ENCODE results near the gene PFDN1. TPM values are rescaled to one million over a fixed set of nuclear protein-coding genes. Genes with fewer than 3 reads are reported as not detected.

The PFDN1 gene
- total RNA-seq, 1 experiment from 2014 or later, result 49.8 TPM

- Histone ChIP-seq H3K79me2 (ENCODE audit: low read length) (peaks cover 94% of the 10 kb centered on the region), H3K4me1 (ENCODE audit: low read length) (peaks cover 35% of the 10 kb centered on the region), H3K9me3 (ENCODE audit: low read length) (no peaks in the 10 kb centered on the region), H4K20me1 (ENCODE audit: insufficient read depth, low read depth, low read length) (no peaks in the 10 kb centered on the region), H3K36me3 (ENCODE audit: insufficient read depth, low read length) (no peaks in the 10 kb centered on the region), H2AFZ (ENCODE audit: low read length) (no peak overlapping the region), H3K4me2 (ENCODE audit: low read depth, low read length, poor library complexity, severe bottlenecking) (no peak overlapping the region), H3K4me3 (ENCODE audit: low read length) (no peak overlapping the region), H3K27me3 (ENCODE audit: low read length) (no peaks in the 10 kb centered on the region), H3K9ac (ENCODE audit: low read length) (no peak overlapping the region), H3K27ac (ENCODE audit: low read length) (no peak overlapping the region), H3K9me2 (replicated peaks; ENCODE audit: insufficient read depth, low read length) (no peaks in the 10 kb centered on the region)
- DNase-seq, result no peak
Measured at GRCh38 chr5:140287801-140288521, 14.9 kb downstream of the PFDN1 start.

- H2AFZ ChIP-seq (ENCODE audit: low read length), result no peak overlapping the region
- H3K4me2 ChIP-seq (ENCODE audit: low read depth, low read length, poor library complexity, severe bottlenecking), result no peak overlapping the region
- H3K79me2 ChIP-seq (ENCODE audit: low read length), result peaks cover 91% of the 10 kb centered on the region
- no peaks in the 10 kb centered on the region for H3K27me3 ChIP-seq (ENCODE audit: low read length)
- H3K4me3 ChIP-seq (ENCODE audit: low read length), result no peak overlapping the region
- no peaks in the 10 kb centered on the region for H3K9me2 ChIP-seq (replicated peaks; ENCODE audit: insufficient read depth, low read length)
- peaks cover 36% of the 10 kb centered on the region for H3K4me1 ChIP-seq (ENCODE audit: low read length)
- H3K27ac ChIP-seq (ENCODE audit: low read length), result no peak overlapping the region
- no peaks in the 10 kb centered on the region for H3K9me3 ChIP-seq (ENCODE audit: low read length)
- no peaks in the 10 kb centered on the region for H4K20me1 ChIP-seq (ENCODE audit: insufficient read depth, low read depth, low read length)
- H3K36me3 ChIP-seq (ENCODE audit: insufficient read depth, low read length), result no peaks in the 10 kb centered on the region
- H3K9ac ChIP-seq (ENCODE audit: low read length), result no peak overlapping the region
- no peak for DNase-seq
Measured at GRCh38 chr5:140286424-140286823, 16.5 kb downstream of the PFDN1 start.

- Histone ChIP-seq H3K9me3 (ENCODE audit: low read length) (no peaks in the 10 kb centered on the region), H3K27me3 (ENCODE audit: low read length) (no peaks in the 10 kb centered on the region), H3K36me3 (ENCODE audit: insufficient read depth, low read length) (no peaks in the 10 kb centered on the region), H3K9me2 (replicated peaks; ENCODE audit: insufficient read depth, low read length) (no peaks in the 10 kb centered on the region), H3K9ac (ENCODE audit: low read length) (no peak overlapping the region), H4K20me1 (ENCODE audit: insufficient read depth, low read depth, low read length) (no peaks in the 10 kb centered on the region), H3K79me2 (ENCODE audit: low read length) (peaks cover 69% of the 10 kb centered on the region), H3K4me1 (ENCODE audit: low read length) (peaks cover 36% of the 10 kb centered on the region), H3K4me2 (ENCODE audit: low read depth, low read length, poor library complexity, severe bottlenecking) (peak overlapping the region; percentile 58), H3K4me3 (ENCODE audit: low read length) (no peak overlapping the region), H2AFZ (ENCODE audit: low read length) (no peak overlapping the region), H3K27ac (ENCODE audit: low read length) (peak overlapping the region; percentile 58; the same call in 1 of the 2 replicates)
- DNase-seq, result no peak
Measured at GRCh38 chr5:140284013-140284412, 18.9 kb downstream of the PFDN1 start.

- H3K9me2 ChIP-seq (replicated peaks; ENCODE audit: insufficient read depth, low read length), result no peaks in the 10 kb centered on the region
- H3K79me2 ChIP-seq (ENCODE audit: low read length), result peaks cover 58% of the 10 kb centered on the region
- H3K27me3 ChIP-seq (ENCODE audit: low read length), result no peaks in the 10 kb centered on the region
- peaks cover 29% of the 10 kb centered on the region for H3K4me1 ChIP-seq (ENCODE audit: low read length)
- no peak overlapping the region for H3K27ac ChIP-seq (ENCODE audit: low read length)
- DNase-seq, result no peak
- no peak overlapping the region for H3K9ac ChIP-seq (ENCODE audit: low read length)
- H3K9me3 ChIP-seq (ENCODE audit: low read length), result no peaks in the 10 kb centered on the region
- H3K4me2 ChIP-seq (ENCODE audit: low read depth, low read length, poor library complexity, severe bottlenecking), result no peak overlapping the region
- no peaks in the 10 kb centered on the region for H4K20me1 ChIP-seq (ENCODE audit: insufficient read depth, low read depth, low read length)
- no peak overlapping the region for H3K4me3 ChIP-seq (ENCODE audit: low read length)
- H3K36me3 ChIP-seq (ENCODE audit: insufficient read depth, low read length), result no peaks in the 10 kb centered on the region
- no peak overlapping the region for H2AFZ ChIP-seq (ENCODE audit: low read length)
Measured at GRCh38 chr5:140282266-140282665, 20.6 kb downstream of the PFDN1 start.

GRCh38 chr5:140275837-140276236, 27.1 kb downstream of the PFDN1 start:
- Histone ChIP-seq H3K9me3 (ENCODE audit: low read length) (no peaks in the 10 kb centered on the region), H4K20me1 (ENCODE audit: insufficient read depth, low read depth, low read length) (no peaks in the 10 kb centered on the region)

GRCh38 chr5:140273401-140273877, 29.5 kb downstream of the PFDN1 start:
- H3K4me2 ChIP-seq (ENCODE audit: low read depth, low read length, poor library complexity, severe bottlenecking), result no peak overlapping the region
- no peaks in the 10 kb centered on the region for H3K36me3 ChIP-seq (ENCODE audit: insufficient read depth, low read length)
- H4K20me1 ChIP-seq (ENCODE audit: insufficient read depth, low read depth, low read length), result no peaks in the 10 kb centered on the region
- H3K4me1 ChIP-seq (ENCODE audit: low read length), result no peaks in the 10 kb centered on the region
- H3K79me2 ChIP-seq (ENCODE audit: low read length), result peaks cover 28% of the 10 kb centered on the region
- no peak for DNase-seq
- H3K27ac ChIP-seq (ENCODE audit: low read length), result no peak overlapping the region
- no peaks in the 10 kb centered on the region for H3K27me3 ChIP-seq (ENCODE audit: low read length)
- H2AFZ ChIP-seq (ENCODE audit: low read length), result no peak overlapping the region
- no peaks in the 10 kb centered on the region for H3K9me3 ChIP-seq (ENCODE audit: low read length)
- H3K9me2 ChIP-seq (replicated peaks; ENCODE audit: insufficient read depth, low read length), result no peaks in the 10 kb centered on the region
- H3K4me3 ChIP-seq (ENCODE audit: low read length), result no peak overlapping the region
- H3K9ac ChIP-seq (ENCODE audit: low read length), result no peak overlapping the region

More at GRCh38 chr5:140275837-140276236, 27.1 kb downstream of the PFDN1 start:
- Histone ChIP-seq H3K4me1 (ENCODE audit: low read length) (no peaks in the 10 kb centered on the region), H3K79me2 (ENCODE audit: low read length) (peaks cover 24% of the 10 kb centered on the region), H3K4me3 (ENCODE audit: low read length) (no peak overlapping the region), H3K27ac (ENCODE audit: low read length) (no peak overlapping the region), H3K9me2 (replicated peaks; ENCODE audit: insufficient read depth, low read length) (no peaks in the 10 kb centered on the region), H3K27me3 (ENCODE audit: low read length) (no peaks in the 10 kb centered on the region), H2AFZ (ENCODE audit: low read length) (no peak overlapping the region), H3K36me3 (ENCODE audit: insufficient read depth, low read length) (no peaks in the 10 kb centered on the region), H3K4me2 (ENCODE audit: low read depth, low read length, poor library complexity, severe bottlenecking) (no peak overlapping the region), H3K9ac (ENCODE audit: low read length) (no peak overlapping the region)
- no peak for DNase-seq

- Histone ChIP-seq H3K4me2 (ENCODE audit: low read depth, low read length, poor library complexity, severe bottlenecking) (no peak overlapping the region), H3K27ac (ENCODE audit: low read length) (no peak overlapping the region), H3K9me3 (ENCODE audit: low read length) (no peaks in the 10 kb centered on the region), H3K9ac (ENCODE audit: low read length) (no peak overlapping the region), H4K20me1 (ENCODE audit: insufficient read depth, low read depth, low read length) (no peaks in the 10 kb centered on the region), H3K27me3 (ENCODE audit: low read length) (no peaks in the 10 kb centered on the region), H2AFZ (ENCODE audit: low read length) (no peak overlapping the region), H3K79me2 (ENCODE audit: low read length) (peaks cover 43% of the 10 kb centered on the region), H3K9me2 (replicated peaks; ENCODE audit: insufficient read depth, low read length) (no peaks in the 10 kb centered on the region), H3K4me3 (ENCODE audit: low read length) (no peak overlapping the region), H3K4me1 (ENCODE audit: low read length) (peaks cover 10% of the 10 kb centered on the region), H3K36me3 (ENCODE audit: insufficient read depth, low read length) (no peaks in the 10 kb centered on the region)
- DNase-seq, result no peak
Measured at GRCh38 chr5:140270008-140270407, 32.9 kb downstream of the PFDN1 start.

- Histone ChIP-seq H3K9ac (ENCODE audit: low read length) (no peak overlapping the region), H3K9me3 (ENCODE audit: low read length) (no peaks in the 10 kb centered on the region), H2AFZ (ENCODE audit: low read length) (no peak overlapping the region), H3K36me3 (ENCODE audit: insufficient read depth, low read length) (0 out of 2 replicates have a peak, but pooled peaks cover under 1% of the 10 kb centered on the region), H3K27me3 (ENCODE audit: low read length) (no peaks in the 10 kb centered on the region), H4K20me1 (ENCODE audit: insufficient read depth, low read depth, low read length) (no peaks in the 10 kb centered on the region), H3K9me2 (replicated peaks; ENCODE audit: insufficient read depth, low read length) (no peaks in the 10 kb centered on the region), H3K4me1 (ENCODE audit: low read length) (peaks cover 10% of the 10 kb centered on the region), H3K27ac (ENCODE audit: low read length) (no peak overlapping the region), H3K4me3 (ENCODE audit: low read length) (no peak overlapping the region), H3K4me2 (ENCODE audit: low read depth, low read length, poor library complexity, severe bottlenecking) (no peak overlapping the region), H3K79me2 (ENCODE audit: low read length) (peaks cover 48% of the 10 kb centered on the region)
- no peak for DNase-seq
Measured at GRCh38 chr5:140267559-140268018, 35.3 kb downstream of the PFDN1 start.

Data from Karpas-422 (cell line).